Large intestine (tissue), 3 donors: ENCODE data around the gene DBN1. TPM values are rescaled to one million over a fixed set of nuclear protein-coding genes. Genes with fewer than 3 reads are reported as not detected.
A peak's percentile ranks its signal among the peaks of the same experiment; 100 is the strongest.
"Not testable (repeated sequence)": the region's sequence is repeated elsewhere in the genome, so short reads cannot be mapped to it uniquely, and the experiment has no call there.

Experiments used
- DNase-seq, 2 donors: peaks; one replicate each; pipeline versions ENCODE4 v3.0.0 to v3.0.0-alpha.2; 2013
- H3K27ac ChIP-seq: one replicate; pipeline ENCODE4 v1.5.1; 2013; ENCODE audit warnings: low read length
- H3K27me3 ChIP-seq: 2 replicates; pipeline ENCODE4 v1.6.1; 2013; ENCODE audit warnings: low read length; ENCODE audit not compliant: control insufficient read depth, insufficient read depth
- H3K36me3 ChIP-seq: 2 replicates; pipeline ENCODE4 v1.6.1; 2013; ENCODE audit warnings: low read length; ENCODE audit not compliant: control insufficient read depth, insufficient read depth
- H3K4me1 ChIP-seq: one replicate; pipeline ENCODE4 v1.6.1; 2013; ENCODE audit warnings: low read length; ENCODE audit not compliant: control insufficient read depth, insufficient read depth
- H3K4me3 ChIP-seq: one replicate; pipeline ENCODE4 v1.5.1; 2013; ENCODE audit warnings: low read length
- H3K9me3 ChIP-seq: one replicate; pipeline ENCODE4 v1.6.1; 2013; ENCODE audit warnings: mild to moderate bottlenecking, low read depth, low read length, moderate library complexity; ENCODE audit not compliant: control insufficient read depth
- WGBS: methylation state at CpG from one replicate; pipeline ENCODE4 v1.1.5; 2013; ENCODE audit warnings: low lambda C conversion rate; ENCODE audit not compliant: insufficient coverage; 5-methylcytosine and 5-hydroxymethylcytosine counted together
- polyA plus RNA-seq: library from polyadenylated mRNA; unstranded; fragments of 120-200 nt; gene quantifications from one replicate; pipeline ENCODE4 v1.2.1, GENCODE V29; 2013

DBN1 gene
- polyA plus RNA-seq, 1 donor: 49.5 TPM

DNA sequence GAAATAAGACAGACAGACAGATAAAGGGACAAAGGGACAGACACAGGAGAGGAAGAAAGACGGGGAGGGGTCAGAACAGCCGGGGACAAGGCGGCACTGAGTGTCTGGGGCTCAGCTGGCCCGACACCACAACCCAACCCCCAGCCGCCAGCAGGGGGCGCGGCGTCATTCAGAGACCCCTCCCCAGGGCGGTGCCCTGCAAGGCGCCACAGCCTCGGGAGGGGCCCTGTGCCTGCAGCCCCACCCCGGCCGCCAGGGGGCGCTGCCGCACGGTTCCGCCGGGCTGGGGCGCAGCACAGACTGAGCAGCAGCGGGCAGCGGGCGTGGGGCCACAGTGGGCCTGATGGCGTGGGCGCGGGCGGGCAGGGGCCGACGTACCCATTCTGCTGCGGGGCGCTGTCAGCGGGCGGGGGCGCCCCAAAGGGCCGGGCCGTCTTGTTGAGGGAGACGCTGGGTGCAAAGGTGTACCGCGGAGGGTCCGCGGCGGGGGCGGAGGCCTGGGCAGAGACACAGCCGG lies 18.1 kb upstream of the DBN1 start:
- peaks cover 40% of the 10 kb centered on the region for H3K36me3 ChIP-seq
- 80% methylated on average over 1 of the region's 43 CpGs for WGBS
- no peaks in the 10 kb centered on the region for H3K9me3 ChIP-seq
- peaks cover 20% of the 10 kb centered on the region for H3K4me1 ChIP-seq
- H3K27ac ChIP-seq: no peak overlapping the region
- H3K27me3 ChIP-seq: no peaks in the 10 kb centered on the region
- DNase-seq: no peak
- H3K4me3 ChIP-seq: no peak overlapping the region

DNA sequence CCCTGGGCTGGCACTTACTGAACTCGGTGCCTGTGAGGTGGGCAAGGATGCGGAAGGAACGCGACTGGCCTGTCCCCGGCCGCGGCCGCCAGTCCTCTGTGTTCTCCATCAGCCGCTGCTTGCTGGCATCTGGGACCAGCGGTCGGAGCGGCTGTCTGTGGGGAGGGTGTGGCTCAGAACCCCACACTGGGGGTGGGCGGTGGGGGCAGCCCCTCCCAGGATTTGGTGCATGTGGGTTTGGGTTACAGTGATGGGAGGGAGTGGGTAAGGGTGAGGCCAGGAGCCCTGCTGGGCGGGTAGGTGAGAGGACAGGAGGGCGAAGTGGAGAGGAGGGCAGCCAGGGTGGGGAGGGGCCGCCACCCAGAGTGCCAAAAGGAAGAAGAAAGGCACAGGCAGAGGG lies 17.6 kb upstream of the DBN1 start:
- no peak for DNase-seq
- peaks cover 42% of the 10 kb centered on the region for H3K36me3 ChIP-seq
- 82% methylated on average over 2 of the region's 16 CpGs for WGBS
- H3K27me3 ChIP-seq: no peaks in the 10 kb centered on the region
- no peak overlapping the region for H3K4me3 ChIP-seq
- no peak overlapping the region for H3K27ac ChIP-seq
- peaks cover 20% of the 10 kb centered on the region for H3K4me1 ChIP-seq
- H3K9me3 ChIP-seq: no peaks in the 10 kb centered on the region

DNA sequence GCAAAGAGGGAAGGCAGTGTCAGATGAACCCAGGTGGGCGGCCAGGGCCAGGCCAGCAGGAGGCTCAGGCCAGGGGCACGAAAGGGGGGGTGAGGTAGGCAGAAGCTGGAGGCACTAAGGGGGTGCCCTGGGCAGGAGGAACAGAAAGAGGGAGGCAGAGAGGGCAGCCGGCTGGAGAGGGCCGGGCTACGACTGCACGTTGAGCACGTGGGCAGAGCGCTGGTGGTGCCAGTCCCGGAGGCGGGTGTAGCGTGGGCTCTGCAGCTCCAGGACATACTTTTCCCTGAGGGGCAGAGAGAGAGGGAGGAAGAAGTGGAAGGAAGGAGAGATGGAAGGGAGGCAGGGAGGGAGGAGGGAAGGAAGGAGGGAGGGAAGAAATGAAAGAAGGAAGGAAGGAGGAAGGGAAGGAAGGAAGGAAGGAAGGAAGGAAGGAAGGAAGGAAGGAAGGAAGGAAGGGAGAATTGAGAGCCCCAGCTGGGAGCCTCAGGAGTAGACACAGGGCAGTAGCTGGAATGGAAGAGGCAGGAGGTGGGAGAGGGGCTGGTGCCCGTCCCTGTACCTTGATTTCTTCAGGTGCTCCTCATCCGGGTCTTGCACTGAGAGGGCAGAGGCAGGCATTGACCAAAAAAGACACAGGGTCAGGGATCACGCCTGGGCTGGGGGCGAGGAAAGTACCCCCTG lies 17.0 kb upstream of the DBN1 start:
- peaks cover 20% of the 10 kb centered on the region for H3K4me1 ChIP-seq
- no peaks in the 10 kb centered on the region for H3K27me3 ChIP-seq
- no peak overlapping the region for H3K4me3 ChIP-seq
- no peaks in the 10 kb centered on the region for H3K9me3 ChIP-seq
- no peak for DNase-seq
- no peak overlapping the region for H3K27ac ChIP-seq
- peaks cover 42% of the 10 kb centered on the region for H3K36me3 ChIP-seq
- 100% methylated on average over 1 of the region's 15 CpGs for WGBS

DNA sequence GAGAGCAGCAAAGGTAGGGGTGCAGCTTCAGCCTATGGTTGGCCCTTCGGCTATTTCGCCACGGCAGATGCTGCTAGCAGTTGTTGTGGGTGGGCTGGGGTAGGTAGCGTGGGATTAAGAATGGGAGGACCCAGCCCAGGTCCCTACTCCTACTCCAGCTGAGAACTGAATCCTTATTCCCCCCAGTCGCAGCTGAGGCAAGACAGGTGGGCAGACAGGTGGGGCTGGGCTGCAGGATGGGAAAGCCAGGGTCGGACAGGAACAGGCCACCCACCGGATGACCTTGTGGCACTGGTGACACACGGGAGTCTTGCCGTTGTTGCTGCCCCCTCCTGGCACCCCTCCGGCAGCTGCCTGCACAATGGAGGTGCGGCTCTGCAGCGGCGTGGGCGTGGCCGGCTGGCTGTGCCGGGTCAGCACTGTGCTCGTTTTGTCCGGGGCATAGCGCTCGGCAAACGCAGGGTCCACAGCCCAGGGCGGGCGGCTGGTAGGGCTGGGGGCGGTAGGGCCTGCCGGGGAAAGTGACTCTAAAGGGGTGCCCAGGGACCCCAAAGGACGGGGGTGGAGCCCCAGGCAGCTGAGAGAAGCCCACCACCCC lies 15.8 kb upstream of the DBN1 start:
- Histone ChIP-seq H3K36me3 (peaks cover 45% of the 10 kb centered on the region), H3K27me3 (no peaks in the 10 kb centered on the region), H3K4me1 (peaks cover 14% of the 10 kb centered on the region), H3K4me3 (no peak overlapping the region), H3K9me3 (no peaks in the 10 kb centered on the region), H3K27ac (no peak overlapping the region)
- WGBS: no CpG with 5 or more reads among the region's 26 CpGs
- DNase-seq: peak; percentile 51 to 54

DNA sequence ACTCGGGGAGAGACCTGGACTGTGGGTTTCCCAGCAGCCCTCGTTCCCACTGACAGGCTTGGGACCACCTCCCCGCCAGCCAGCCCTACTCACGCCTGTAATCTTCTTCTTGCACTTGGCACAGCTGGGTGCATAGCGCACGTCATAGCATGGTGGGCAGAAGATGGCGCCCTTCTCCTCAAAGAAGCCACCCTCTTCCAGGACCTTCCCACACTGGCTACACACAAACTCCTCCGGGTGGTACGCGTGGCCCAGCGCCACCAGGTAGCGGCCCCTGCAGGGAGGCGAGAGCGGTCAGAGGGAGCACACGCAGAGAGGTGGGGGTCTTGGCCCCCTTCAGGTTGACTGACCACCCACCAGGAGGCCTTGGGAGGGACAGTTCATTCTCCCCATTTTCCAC lies 14.5 kb upstream of the DBN1 start:
- Histone ChIP-seq H3K9me3 (no peaks in the 10 kb centered on the region), H3K27ac (no peak overlapping the region), H3K4me3 (no peak overlapping the region), H3K27me3 (no peaks in the 10 kb centered on the region), H3K4me1 (peaks cover 6% of the 10 kb centered on the region), H3K36me3 (peaks cover 46% of the 10 kb centered on the region)
- DNase-seq: no peak
- WGBS: no CpG with 5 or more reads among the region's 15 CpGs

DNA sequence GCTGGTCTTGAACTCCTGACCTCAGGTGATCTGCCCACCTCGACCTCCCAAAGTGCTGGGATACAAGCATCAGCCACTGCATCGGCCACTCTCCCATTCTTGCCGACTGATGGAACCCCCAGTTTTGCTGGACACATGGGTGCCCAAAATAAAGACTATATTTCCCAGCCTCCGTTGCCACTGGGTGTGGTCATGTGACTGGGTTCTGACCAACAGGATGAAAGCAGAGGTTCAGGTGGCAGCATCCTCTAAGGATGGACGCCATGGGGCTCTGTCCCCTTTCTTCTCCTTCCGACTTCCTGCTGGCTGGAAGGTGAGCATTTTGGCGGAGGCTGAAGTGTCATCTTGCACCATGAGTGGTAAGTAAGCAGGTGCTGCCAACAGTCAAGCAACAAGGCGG lies 13.7 kb upstream of the DBN1 start:
- Histone ChIP-seq H3K4me3 (no peak overlapping the region), H3K27ac (no peak overlapping the region), H3K36me3 (peaks cover 41% of the 10 kb centered on the region), H3K27me3 (no peaks in the 10 kb centered on the region), H3K4me1 (peaks cover 6% of the 10 kb centered on the region), H3K9me3 (no peaks in the 10 kb centered on the region)
- no CpG with 5 or more reads among the region's 8 CpGs for WGBS
- no peak for DNase-seq

DNA sequence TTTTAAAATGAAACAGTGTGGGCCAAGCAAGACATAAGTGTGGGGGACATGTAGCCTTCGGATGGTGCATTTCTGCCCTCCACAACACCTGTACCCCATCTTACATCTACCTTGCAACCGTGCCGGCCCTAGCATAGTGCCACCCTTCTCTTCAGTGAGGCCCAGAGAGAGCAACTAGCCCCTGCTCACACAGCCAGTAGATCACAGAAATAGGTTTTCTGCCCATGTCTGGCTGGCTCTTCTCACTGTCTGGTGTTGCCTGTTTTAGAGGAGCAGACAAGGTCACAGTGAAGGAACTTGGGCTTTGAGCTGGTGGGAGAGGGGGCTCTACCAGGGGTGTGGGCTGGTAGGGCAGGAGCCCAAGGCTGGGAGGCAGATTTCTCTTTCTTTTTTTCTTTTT lies 12.8 kb upstream of the DBN1 start:
- no CpG with 5 or more reads among the region's 3 CpGs for WGBS
- Histone ChIP-seq H3K36me3 (peaks cover 44% of the 10 kb centered on the region), H3K27me3 (no peaks in the 10 kb centered on the region), H3K4me1 (peaks cover 6% of the 10 kb centered on the region), H3K4me3 (no peak overlapping the region), H3K27ac (no peak overlapping the region), H3K9me3 (no peaks in the 10 kb centered on the region)
- DNase-seq: no peak

DNA sequence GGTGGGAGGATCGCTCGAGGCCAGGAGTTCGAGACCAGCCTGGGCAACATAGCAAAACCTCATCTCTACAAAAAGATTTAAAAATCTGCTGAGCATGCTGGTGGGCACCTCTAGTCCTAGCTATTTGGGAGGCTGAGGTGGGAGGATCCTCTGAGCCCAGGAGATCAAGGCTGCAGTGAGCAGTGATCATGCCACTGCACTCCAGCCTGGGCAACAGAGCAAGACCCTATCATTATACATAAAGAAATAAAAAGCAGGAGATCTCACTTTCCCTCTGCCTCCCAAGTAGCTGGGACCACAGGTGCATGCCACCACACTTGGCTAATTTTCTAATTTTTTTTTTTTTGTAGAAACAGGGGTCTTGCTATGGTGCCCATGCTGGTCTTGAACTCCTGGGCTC lies 12.3 kb upstream of the DBN1 start:
- no CpG with 5 or more reads among the region's 3 CpGs for WGBS
- not testable (repeated sequence) for H3K4me3 ChIP-seq, H3K9me3 ChIP-seq, H3K27me3 ChIP-seq, DNase-seq, H3K27ac ChIP-seq, H3K4me1 ChIP-seq
- H3K36me3 ChIP-seq: peaks cover 39% of the 10 kb centered on the region

DNA sequence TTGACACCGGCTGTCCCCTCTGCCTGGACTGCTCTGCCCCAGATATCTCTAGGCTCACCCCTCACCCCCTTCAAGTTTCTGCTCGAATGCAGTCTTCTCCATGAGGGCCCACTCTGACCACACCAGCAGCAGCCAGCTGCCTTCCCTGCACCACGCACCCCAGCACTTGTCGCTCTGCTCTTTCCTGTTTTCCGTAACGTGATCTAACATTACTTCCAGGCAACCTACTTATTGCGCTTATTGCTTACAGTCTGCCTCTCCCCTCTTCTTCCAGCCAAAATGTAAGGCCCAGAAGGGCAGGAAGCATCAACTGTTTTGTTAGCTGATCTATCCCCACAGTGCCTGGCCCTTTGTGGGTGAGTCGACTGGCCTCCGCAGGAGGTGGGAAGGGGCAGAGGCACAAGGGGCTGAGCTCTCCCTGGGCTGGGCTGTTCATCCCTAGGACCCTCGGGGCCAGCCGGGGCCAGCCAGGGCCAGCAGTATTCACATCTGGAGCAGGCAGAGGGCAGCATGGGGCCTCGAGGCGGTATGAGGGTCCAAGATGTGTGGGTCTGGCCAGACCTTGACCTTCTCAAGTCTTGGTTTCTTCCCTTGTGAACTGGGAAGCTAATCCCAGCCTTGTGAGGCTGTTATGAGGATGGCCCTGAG lies 11.6 kb upstream of the DBN1 start:
- no peaks in the 10 kb centered on the region for H3K27me3 ChIP-seq
- no peaks in the 10 kb centered on the region for H3K9me3 ChIP-seq
- no CpG with 5 or more reads among the region's 13 CpGs for WGBS
- no peak for DNase-seq
- H3K4me1 ChIP-seq: peaks cover 6% of the 10 kb centered on the region
- no peak overlapping the region for H3K4me3 ChIP-seq
- no peak overlapping the region for H3K27ac ChIP-seq
- H3K36me3 ChIP-seq: peaks cover 36% of the 10 kb centered on the region

DNA sequence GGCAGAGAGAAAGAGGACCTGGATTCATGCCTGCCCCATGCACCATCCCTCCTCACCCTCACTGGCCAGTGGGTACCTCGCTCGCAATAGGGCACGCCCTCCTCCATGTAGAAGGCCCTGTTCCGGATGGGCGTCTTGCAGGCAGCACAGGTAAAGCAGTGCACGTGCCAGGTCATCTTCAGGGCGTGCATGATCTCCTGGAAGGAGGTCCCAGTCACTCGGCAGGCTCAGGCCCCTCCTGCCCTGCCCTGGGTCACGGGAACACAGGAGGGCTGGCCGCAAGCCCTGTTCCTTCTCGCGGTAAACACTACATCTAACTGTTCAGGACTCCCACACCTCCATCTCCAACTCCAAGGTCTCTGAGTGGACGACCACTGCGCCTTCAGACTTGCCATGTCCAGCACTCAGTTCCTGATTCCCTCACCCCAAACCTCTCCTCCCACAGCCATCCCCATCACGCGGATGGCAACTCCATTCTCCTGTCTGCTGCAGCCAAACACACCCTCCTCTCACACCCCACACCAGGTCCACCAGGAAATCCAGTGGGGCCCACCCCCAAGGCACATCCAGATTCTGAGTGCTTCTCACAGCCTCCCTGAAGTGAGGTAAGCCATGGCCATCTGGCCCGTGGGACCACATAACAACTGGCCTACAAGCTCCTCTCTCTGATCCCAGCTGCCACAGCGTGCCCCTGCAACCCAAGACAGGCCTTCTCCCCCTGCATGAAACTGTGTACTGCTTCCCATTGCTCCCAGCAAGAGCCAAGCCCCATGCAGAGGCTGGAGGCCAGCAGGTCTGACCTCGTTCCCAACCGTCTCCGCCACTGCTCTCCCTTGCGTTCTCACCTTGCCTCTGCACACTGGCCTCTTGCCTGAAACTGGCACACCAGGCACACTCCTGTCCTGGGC lies 10.8 kb upstream of the DBN1 start:
- WGBS: no CpG with 5 or more reads among the region's 22 CpGs
- no peaks in the 10 kb centered on the region for H3K27me3 ChIP-seq
- H3K9me3 ChIP-seq: no peaks in the 10 kb centered on the region
- peaks cover 33% of the 10 kb centered on the region for H3K36me3 ChIP-seq
- H3K4me1 ChIP-seq: peaks cover 5% of the 10 kb centered on the region
- no peak overlapping the region for H3K27ac ChIP-seq
- DNase-seq: no peak
- H3K4me3 ChIP-seq: no peak overlapping the region
